Activated T-helper 2 cell treated with anti-CD3 and anti-CD28 coated beads, Interferon-gamma antibody, Interleukin-2, Interleukin-4, amounts not matched to agents 10 μg/mL and 5 μg/mL and 100 μg/mL, durations not matched to agents 14 hours and 24 hours and 36 hours (primary cell): Measurements from ENCODE around the gene ANKRD44. TPM values are rescaled to one million over a fixed set of nuclear protein-coding genes. Genes with fewer than 3 reads are reported as not detected.
A peak's percentile ranks its signal among the peaks of the same experiment; 100 is the strongest.

Source experiments
- DNase-seq: peaks from one replicate; pipeline ENCODE4 v3.0.0; 2021; ENCODE audit warnings: low spot score
- H3K27ac Mint-ChIP-seq: one replicate; pipeline ENCODE4 v1.8.0; 2021; ENCODE audit warnings: mixed read lengths
- H3K27me3 Mint-ChIP-seq: one replicate; pipeline ENCODE4 v1.8.0; 2021; ENCODE audit warnings: low read depth, mixed read lengths
- H3K36me3 Mint-ChIP-seq: one replicate; pipeline ENCODE4 v1.8.0; 2021; ENCODE audit warnings: low read depth, mixed read lengths
- H3K4me1 Mint-ChIP-seq: one replicate; pipeline ENCODE4 v1.8.0; 2021; ENCODE audit warnings: low read depth, mixed read lengths
- H3K4me3 Mint-ChIP-seq: one replicate; pipeline ENCODE4 v1.8.0; 2021; ENCODE audit warnings: low read depth, mild to moderate bottlenecking, moderate library complexity, mixed read lengths
- H3K9me3 Mint-ChIP-seq: one replicate; pipeline ENCODE4 v1.8.0; 2021; ENCODE audit warnings: mixed read lengths
- intact Hi-C: fragments of 100-400 bp; cut with micrococcal nuclease; formaldehyde crosslinking; loops from one replicate; pipeline ENCODE4 v1.15.1; 2023
- total RNA-seq: library from RNA; stranded (reverse); gene quantifications from 2 replicates; pipeline ENCODE4 v1.2.3, GENCODE V29; 2022

Gene ANKRD44
- total RNA-seq, 1 donor from 2014 or later, result 120 TPM

- DNase-seq, result no peak
- H3K27me3 Mint-ChIP-seq, result no peaks in the 10 kb centered on the region
- H3K27ac Mint-ChIP-seq, result peak overlapping the region; percentile 49
- H3K36me3 Mint-ChIP-seq, result peaks cover 10% of the 10 kb centered on the region
- peaks cover 34% of the 10 kb centered on the region for H3K4me1 Mint-ChIP-seq
- peaks cover 7% of the 10 kb centered on the region for H3K9me3 Mint-ChIP-seq
- intact Hi-C loops, result no loop called here
- no peak overlapping the region for H3K4me3 Mint-ChIP-seq
Measured at GRCh38 chr2:196971574-196972279, 338.9 kb downstream of the ANKRD44 start.

GRCh38 chr2:196970099-196970498 lies 340.5 kb downstream of the ANKRD44 start:
- intact Hi-C loops, result no loop called here
- H3K27me3 Mint-ChIP-seq, result no peaks in the 10 kb centered on the region

GRCh38 chr2:196968516-196968915 lies 342.1 kb downstream of the ANKRD44 start:
- Mint-ChIP-seq H3K9me3 (peaks cover 5% of the 10 kb centered on the region), H3K4me3 (no peak overlapping the region), H3K36me3 (peaks cover 4% of the 10 kb centered on the region), H3K27ac (no peak overlapping the region), H3K4me1 (peaks cover 26% of the 10 kb centered on the region), H3K27me3 (no peaks in the 10 kb centered on the region)
- DNase-seq, result no peak
- intact Hi-C loops, result no loop called here

More at GRCh38 chr2:196970099-196970498, 340.5 kb downstream of the ANKRD44 start:
- H3K9me3 Mint-ChIP-seq, result peaks cover 5% of the 10 kb centered on the region
- peaks cover 4% of the 10 kb centered on the region for H3K36me3 Mint-ChIP-seq
- no peak for DNase-seq
- H3K4me1 Mint-ChIP-seq, result peaks cover 30% of the 10 kb centered on the region
- H3K4me3 Mint-ChIP-seq, result no peak overlapping the region
- H3K27ac Mint-ChIP-seq, result peak overlapping the region; percentile 26

- Mint-ChIP-seq H3K4me3 (no peak overlapping the region), H3K36me3 (peaks cover 8% of the 10 kb centered on the region), H3K9me3 (peaks cover 8% of the 10 kb centered on the region), H3K27me3 (no peaks in the 10 kb centered on the region), H3K27ac (no peak overlapping the region), H3K4me1 (peaks cover 30% of the 10 kb centered on the region)
- intact Hi-C loops, result no loop called here
- DNase-seq, result no peak
Measured at GRCh38 chr2:196967775-196968174, 342.8 kb downstream of the ANKRD44 start.

- DNase-seq, result no peak
- intact Hi-C loops, result no loop called here
- Mint-ChIP-seq H3K27me3 (no peaks in the 10 kb centered on the region), H3K9me3 (peaks cover 13% of the 10 kb centered on the region), H3K4me3 (no peak overlapping the region), H3K36me3 (peaks cover 8% of the 10 kb centered on the region), H3K4me1 (peaks cover 36% of the 10 kb centered on the region), H3K27ac (no peak overlapping the region)
Measured at GRCh38 chr2:196967116-196967515, 343.5 kb downstream of the ANKRD44 start.

- DNase-seq, result no peak
- H3K9me3 Mint-ChIP-seq, result peaks cover 13% of the 10 kb centered on the region
- H3K4me1 Mint-ChIP-seq, result peaks cover 41% of the 10 kb centered on the region
- peaks cover 11% of the 10 kb centered on the region for H3K36me3 Mint-ChIP-seq
- H3K27me3 Mint-ChIP-seq, result no peaks in the 10 kb centered on the region
- no peak overlapping the region for H3K4me3 Mint-ChIP-seq
- H3K27ac Mint-ChIP-seq, result no peak overlapping the region
- intact Hi-C loops, result no loop called here
Measured at GRCh38 chr2:196966061-196966460, 344.5 kb downstream of the ANKRD44 start.

- peaks cover 13% of the 10 kb centered on the region for H3K9me3 Mint-ChIP-seq
Measured at GRCh38 chr2:196965651-196966050, 344.9 kb downstream of the ANKRD44 start.

GRCh38 chr2:196963961-196964360 lies 346.6 kb downstream of the ANKRD44 start:
- Mint-ChIP-seq H3K4me1 (peaks cover 30% of the 10 kb centered on the region), H3K27me3 (no peaks in the 10 kb centered on the region), H3K27ac (no peak overlapping the region), H3K9me3 (peaks cover 17% of the 10 kb centered on the region), H3K4me3 (no peak overlapping the region), H3K36me3 (peaks cover 15% of the 10 kb centered on the region)
- intact Hi-C loops, result no loop called here
- DNase-seq, result no peak

More at GRCh38 chr2:196965651-196966050, 344.9 kb downstream of the ANKRD44 start:
- intact Hi-C loops, result no loop called here
- H3K27me3 Mint-ChIP-seq, result no peaks in the 10 kb centered on the region
- DNase-seq, result no peak
- H3K27ac Mint-ChIP-seq, result no peak overlapping the region
- H3K36me3 Mint-ChIP-seq, result peaks cover 11% of the 10 kb centered on the region
- H3K4me3 Mint-ChIP-seq, result no peak overlapping the region
- H3K4me1 Mint-ChIP-seq, result peaks cover 42% of the 10 kb centered on the region

- Mint-ChIP-seq H3K4me1 (peaks cover 29% of the 10 kb centered on the region), H3K9me3 (peaks cover 22% of the 10 kb centered on the region), H3K27ac (peak overlapping the region; percentile 60), H3K27me3 (no peaks in the 10 kb centered on the region), H3K36me3 (peaks cover 15% of the 10 kb centered on the region), H3K4me3 (no peak overlapping the region)
- intact Hi-C loops, result no loop called here
- no peak for DNase-seq
Measured at GRCh38 chr2:196963043-196963442, 347.5 kb downstream of the ANKRD44 start.

- no peak for DNase-seq
- peaks cover 34% of the 10 kb centered on the region for H3K4me1 Mint-ChIP-seq
- H3K9me3 Mint-ChIP-seq, result peaks cover 17% of the 10 kb centered on the region
- H3K4me3 Mint-ChIP-seq, result no peak overlapping the region
- H3K27me3 Mint-ChIP-seq, result no peaks in the 10 kb centered on the region
- peak overlapping the region; percentile 72 for H3K27ac Mint-ChIP-seq
- H3K36me3 Mint-ChIP-seq, result peaks cover 11% of the 10 kb centered on the region
- intact Hi-C loops, result loop anchor here (1.0 kb wide), 3 partner anchors 13 to 35 kb away; no protein-coding TSS in a partner anchor
Measured at GRCh38 chr2:196962325-196962724, 348.3 kb downstream of the ANKRD44 start.

- intact Hi-C loops, result loop anchor here (1.0 kb wide), 3 partner anchors 13 to 35 kb away; no protein-coding TSS in a partner anchor
- peaks cover 34% of the 10 kb centered on the region for H3K4me1 Mint-ChIP-seq
- DNase-seq, result no peak
- peaks cover 17% of the 10 kb centered on the region for H3K9me3 Mint-ChIP-seq
- H3K36me3 Mint-ChIP-seq, result peaks cover 11% of the 10 kb centered on the region
- no peaks in the 10 kb centered on the region for H3K27me3 Mint-ChIP-seq
- H3K4me3 Mint-ChIP-seq, result no peak overlapping the region
- H3K27ac Mint-ChIP-seq, result peak overlapping the region; percentile 72
Measured at GRCh38 chr2:196961889-196962288, 348.7 kb downstream of the ANKRD44 start.

GRCh38 chr2:196959734-196960338 lies 350.7 kb downstream of the ANKRD44 start:
- no peak overlapping the region for H3K4me3 Mint-ChIP-seq
- intact Hi-C loops, result no loop called here
- H3K4me1 Mint-ChIP-seq, result peaks cover 39% of the 10 kb centered on the region
- peaks cover 11% of the 10 kb centered on the region for H3K36me3 Mint-ChIP-seq
- peaks cover 17% of the 10 kb centered on the region for H3K9me3 Mint-ChIP-seq
- no peaks in the 10 kb centered on the region for H3K27me3 Mint-ChIP-seq
- DNase-seq, result no peak
- no peak overlapping the region for H3K27ac Mint-ChIP-seq

GRCh38 chr2:196959281-196959680 lies 351.3 kb downstream of the ANKRD44 start:
- Mint-ChIP-seq H3K27me3 (no peaks in the 10 kb centered on the region), H3K4me1 (peaks cover 39% of the 10 kb centered on the region), H3K27ac (no peak overlapping the region), H3K9me3 (peaks cover 17% of the 10 kb centered on the region), H3K4me3 (no peak overlapping the region), H3K36me3 (peaks cover 11% of the 10 kb centered on the region)
- DNase-seq, result no peak
- intact Hi-C loops, result no loop called here
